Transverse colon (tissue), 4 donors: ENCODE measurements around the gene COLEC12.

Experiments
- CTCF ChIP-seq, 5 experiments: fragments of 200-600 bp in 3 of 5; fragments of 450-650 bp in 2 of 5; sonication (generic) in 3 of 5; IDR thresholded peaks; 1 replicate in 2 of 5; 2 replicates in 3 of 5; pipeline ENCODE4 v1.5.1; 2016 to 2017; ENCODE audit warnings: antibody characterized with exemption in 5 of 5, inconsistent platforms in 3 of 5, mild to moderate bottlenecking in 2 of 5, moderate library complexity in 1 of 5
- POLR2A ChIP-seq: fragments of 450-650 bp; IDR thresholded peaks from one replicate; pipeline ENCODE4 v1.6.1; 2016; ENCODE audit warnings: antibody characterized with exemption, mild to moderate bottlenecking, moderate library complexity
- POLR2AphosphoS5 ChIP-seq, 3 donors: sonication (generic); formaldehyde crosslinking; IDR thresholded peaks; one replicate each; pipeline ENCODE4 v1.6.1; 2016; ENCODE audit warnings: antibody characterized with exemption in 3 of 3

DNA sequence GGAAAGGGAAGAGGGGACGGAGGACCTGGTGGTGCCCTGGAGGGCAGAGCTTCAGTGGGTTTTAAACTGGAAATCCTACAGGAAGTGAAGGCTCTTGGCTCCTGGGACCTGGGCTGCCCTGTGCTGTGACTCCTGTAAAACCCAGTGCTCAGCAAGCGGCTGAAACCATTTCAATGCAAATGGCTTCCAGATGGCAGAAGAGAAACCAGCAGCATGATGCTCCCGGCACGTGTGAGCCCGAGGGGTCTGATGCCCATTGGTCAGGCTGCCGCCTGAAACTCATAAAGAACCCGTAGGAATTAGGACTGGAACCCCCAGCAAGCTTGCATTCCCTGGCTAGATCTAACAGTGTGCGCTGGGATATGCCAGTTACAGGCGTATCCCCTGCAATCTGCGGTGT, 123.4 kb downstream of the COLEC12 start:
- TF ChIP-seq CTCF (IDR thresholded peaks at IDR 0.05) (no peak), POLR2AphosphoS5 (IDR thresholded peaks at IDR 0.05) (no peak), POLR2A (no peak)
